Stimulated activated CD4-positive, alpha-beta T cell treated with anti-CD3 and anti-CD28 coated beads, Interleukin-2, amount 100 ng/mL, for 48 hours (primary cell): ENCODE data around the gene ACOT2.
"Not testable (repeated sequence)": the region's sequence is repeated elsewhere in the genome, so short reads cannot be mapped to it uniquely, and the experiment has no call there.

ENCODE experiments used
- DNase-seq, 2 donors: peaks; one replicate each; pipeline ENCODE4 v3.0.0-alpha.2; 2020

The ACOT2 gene, protein sequence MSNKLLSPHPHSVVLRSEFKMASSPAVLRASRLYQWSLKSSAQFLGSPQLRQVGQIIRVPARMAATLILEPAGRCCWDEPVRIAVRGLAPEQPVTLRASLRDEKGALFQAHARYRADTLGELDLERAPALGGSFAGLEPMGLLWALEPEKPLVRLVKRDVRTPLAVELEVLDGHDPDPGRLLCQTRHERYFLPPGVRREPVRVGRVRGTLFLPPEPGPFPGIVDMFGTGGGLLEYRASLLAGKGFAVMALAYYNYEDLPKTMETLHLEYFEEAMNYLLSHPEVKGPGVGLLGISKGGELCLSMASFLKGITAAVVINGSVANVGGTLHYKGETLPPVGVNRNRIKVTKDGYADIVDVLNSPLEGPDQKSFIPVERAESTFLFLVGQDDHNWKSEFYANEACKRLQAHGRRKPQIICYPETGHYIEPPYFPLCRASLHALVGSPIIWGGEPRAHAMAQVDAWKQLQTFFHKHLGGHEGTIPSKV

DNA sequence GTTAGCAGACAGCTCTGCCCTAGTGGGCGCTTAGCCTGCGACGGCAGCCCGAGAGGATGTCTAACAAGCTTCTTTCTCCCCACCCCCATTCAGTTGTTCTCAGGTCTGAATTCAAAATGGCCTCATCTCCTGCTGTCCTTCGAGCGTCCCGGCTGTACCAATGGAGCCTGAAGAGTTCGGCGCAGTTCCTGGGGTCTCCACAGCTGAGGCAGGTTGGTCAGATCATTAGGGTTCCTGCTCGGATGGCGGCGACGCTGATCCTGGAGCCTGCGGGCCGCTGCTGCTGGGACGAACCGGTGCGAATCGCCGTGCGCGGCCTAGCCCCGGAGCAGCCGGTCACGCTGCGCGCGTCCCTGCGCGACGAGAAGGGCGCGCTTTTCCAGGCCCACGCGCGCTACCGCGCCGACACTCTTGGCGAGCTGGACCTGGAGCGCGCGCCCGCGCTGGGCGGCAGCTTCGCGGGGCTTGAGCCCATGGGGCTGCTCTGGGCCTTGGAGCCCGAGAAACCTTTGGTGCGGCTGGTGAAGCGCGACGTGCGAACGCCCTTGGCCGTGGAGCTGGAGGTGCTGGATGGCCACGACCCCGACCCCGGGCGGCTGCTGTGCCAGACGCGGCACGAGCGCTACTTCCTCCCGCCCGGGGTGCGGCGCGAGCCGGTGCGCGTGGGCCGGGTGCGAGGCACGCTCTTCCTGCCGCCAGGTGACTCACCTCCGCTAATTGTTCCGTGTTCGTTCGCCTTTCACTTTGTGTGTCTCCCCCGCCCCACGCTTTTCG is at the start of gene ACOT2:
Gene ACOT2 (plus strand): TSS at position 29 of the 774 bp plus-strand sequence. CDS start 28 bp downstream, at position 57.
- peak; percentile 69 to 75 for DNase-seq

DNA sequence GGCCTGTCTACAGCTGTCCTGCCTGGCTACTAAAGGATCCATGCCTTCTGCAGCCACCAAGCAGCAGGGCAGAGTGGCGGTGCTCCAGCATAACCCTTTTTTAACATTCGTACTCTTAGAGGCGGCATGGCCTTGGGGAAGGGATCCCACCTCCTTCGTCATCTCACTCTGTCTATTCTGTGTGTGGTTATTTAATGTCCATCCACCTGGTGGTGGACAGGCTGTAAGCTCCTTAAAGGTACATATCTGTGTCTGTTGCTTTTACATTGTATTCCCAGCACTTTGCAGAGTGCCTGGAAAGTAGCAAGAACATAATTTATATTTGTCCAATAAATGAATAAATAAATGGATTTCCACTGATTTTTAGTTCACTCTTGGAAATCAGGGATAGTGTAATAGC is 47.8 kb upstream of the ACOT2 start:
- no peak for DNase-seq

DNA sequence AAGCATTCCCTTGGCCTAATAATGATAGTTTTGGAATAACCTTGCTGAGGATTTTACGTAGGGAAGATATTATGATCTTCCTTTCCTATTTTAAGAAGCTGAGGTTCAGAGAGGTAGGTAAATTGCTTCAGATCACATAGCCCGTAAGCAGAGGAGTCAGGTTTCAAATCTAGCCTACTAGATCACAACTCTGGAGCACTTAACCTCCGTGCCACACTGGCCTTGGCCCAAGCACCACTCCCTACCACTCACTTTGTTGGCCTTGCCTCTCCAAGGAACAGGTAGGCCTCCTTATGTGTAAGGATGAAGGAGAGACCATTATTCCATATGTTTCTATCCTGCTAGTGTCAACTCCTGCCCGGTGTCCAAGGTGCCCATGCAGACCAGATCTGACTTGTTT is 44.5 kb upstream of the ACOT2 start:
- no peak for DNase-seq

DNA sequence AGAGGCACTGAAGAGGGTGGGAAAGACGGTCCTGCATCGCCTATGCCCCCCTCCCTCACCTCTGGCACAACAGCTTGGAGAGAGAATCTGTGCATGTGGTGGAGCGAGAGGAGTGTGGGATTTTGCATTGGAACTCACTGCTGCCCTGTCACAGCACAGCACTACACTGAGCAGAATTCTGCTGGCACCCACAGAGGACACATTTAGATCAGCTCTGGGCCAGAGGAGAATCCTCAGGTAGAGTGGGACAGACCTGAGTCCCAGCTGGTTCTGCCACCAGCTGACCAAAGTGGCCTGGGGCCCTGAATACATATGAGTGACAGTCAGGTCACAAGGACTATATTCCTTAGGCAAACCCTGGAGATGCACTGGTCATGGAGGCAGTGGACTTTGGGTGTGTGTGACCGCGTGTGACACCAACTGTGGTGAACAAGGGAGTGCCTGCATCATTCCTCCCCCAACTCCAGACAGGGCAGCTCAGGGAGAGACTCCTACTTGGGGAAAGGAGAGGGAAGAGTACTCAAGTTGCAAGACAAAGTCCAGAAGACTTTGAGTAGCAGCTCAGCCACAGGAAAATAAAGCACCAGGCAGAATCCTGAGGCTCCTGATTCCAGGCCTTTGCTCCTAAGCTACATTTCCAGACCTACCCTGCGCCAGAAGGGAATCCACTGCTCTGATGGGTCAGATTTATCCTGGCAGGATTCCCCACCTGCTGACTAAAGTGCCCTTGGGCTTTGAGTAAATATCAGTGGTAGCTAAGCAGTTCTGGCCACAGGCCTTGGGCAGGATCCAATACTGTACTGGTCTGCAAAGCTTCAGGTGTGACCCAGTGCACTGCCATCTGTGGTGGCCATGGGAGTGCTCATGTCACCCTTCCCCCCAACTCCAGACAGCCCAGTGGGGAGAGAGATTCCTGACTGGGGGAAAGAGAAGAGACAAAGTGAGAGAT is 42.7 kb upstream of the ACOT2 start:
- no peak for DNase-seq

DNA sequence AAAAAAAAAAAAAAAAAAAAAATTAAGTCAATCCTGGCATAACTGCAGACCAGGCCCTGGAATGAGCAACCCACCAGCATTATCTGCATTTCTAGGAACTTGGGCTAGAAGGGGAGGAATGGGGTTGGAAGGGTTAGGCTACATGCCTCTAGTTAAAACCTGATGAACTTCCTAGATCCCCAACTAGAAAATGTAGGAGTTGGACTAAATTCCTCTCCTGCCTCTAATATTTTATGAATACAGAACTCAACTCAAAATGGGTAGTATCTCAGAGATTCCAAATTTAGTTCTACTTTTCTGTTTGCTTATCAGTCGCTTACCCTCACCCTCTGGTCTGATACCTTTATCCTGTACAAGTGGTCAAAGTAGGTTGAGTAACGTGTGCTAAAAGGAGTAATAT is 39.7 kb upstream of the ACOT2 start:
- not testable (repeated sequence) for DNase-seq

DNA sequence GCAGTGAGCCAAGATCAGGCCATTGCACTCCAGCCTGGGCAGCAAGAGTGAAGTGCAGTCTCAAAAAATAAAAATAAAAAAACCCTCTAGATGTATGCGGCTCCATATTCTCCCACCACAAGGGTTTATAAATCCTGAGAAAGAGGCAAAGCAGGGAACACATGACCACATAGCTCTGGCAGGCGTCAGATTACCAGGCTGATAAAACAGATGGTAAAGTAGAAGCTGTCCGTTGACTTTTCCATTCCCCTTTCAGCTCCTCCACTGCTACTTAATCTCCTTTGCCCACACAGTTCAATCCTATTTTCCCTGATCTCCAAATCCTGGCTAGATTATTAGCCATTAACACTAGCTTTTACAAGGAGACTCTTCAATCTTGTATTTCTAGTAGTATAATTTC is 37.0 kb upstream of the ACOT2 start:
- DNase-seq: not testable (repeated sequence)

DNA sequence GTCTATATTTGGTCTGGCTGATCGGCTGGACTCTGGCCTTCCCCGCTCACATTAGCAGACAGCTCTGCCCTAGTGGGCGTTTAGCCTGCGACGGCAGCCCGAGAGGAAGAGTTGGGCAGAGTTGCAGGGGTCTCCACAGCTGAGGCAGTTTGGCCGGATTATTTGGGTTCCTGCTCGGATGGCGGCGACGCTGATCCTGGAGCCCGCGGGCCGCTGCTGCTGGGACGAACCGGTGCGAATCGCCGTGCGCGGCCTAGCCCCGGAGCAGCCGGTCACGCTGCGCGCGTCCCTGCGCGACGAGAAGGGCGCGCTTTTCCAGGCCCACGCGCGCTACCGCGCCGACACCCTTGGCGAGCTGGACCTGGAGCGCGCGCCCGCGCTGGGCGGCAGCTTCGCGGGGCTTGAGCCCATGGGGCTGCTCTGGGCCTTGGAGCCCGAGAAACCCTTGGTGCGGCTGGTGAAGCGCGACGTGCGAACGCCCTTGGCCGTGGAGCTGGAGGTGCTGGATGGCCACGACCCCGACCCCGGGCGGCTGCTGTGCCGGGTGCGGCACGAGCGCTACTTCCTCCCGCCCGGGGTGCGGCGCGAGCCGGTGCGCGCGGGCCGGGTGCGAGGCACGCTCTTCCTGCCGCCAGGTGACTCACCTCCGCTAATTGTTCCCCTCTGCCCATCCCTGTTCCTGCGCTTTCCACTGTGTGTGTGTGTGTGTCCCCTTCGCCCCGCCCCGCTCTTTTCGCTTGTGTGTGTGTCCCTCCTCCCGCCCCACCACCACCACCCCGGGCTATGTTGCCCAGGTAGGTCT is 31.6 kb upstream of the ACOT2 start:
- DNase-seq: peak in 1 of 2 donors; percentile 12

DNA sequence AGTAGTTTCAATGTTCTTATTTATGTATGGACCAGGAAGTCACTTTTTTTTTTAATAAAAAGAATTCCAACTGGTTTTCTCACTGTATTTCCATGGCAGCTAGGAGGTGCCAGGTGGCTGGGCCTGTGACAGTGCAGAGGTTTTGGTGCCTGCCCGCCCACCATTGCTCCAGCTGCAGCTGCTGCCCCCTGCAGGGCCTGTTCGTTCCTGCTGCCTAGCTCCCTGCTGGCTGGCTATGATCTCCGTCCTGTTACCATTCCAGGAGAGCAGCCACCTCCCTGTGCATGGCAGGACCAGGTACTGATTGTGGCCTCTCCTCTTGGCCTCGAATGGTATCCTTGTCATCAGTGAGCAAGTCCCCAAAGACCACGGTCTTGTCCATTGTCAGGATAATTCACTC is 30.0 kb upstream of the ACOT2 start:
- DNase-seq: peak; percentile 18 to 44

DNA sequence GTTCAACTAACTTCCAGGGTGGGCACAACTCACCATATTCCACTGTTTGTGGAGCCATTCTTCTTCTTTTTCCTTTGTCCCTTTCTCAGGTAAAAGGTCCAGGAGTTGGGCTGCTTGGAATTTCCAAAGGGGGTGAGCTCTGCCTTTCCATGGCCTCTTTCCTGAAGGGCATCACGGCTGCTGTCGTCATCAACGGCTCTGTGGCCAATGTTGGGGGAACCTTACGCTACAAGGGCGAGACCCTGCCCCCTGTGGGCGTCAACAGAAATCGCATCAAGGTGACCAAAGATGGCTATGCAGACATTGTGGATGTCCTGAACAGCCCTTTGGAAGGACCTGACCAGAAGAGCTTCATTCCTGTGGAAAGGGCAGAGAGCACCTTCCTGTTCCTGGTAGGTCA is 26.1 kb upstream of the ACOT2 start:
- not testable (repeated sequence) for DNase-seq

DNA sequence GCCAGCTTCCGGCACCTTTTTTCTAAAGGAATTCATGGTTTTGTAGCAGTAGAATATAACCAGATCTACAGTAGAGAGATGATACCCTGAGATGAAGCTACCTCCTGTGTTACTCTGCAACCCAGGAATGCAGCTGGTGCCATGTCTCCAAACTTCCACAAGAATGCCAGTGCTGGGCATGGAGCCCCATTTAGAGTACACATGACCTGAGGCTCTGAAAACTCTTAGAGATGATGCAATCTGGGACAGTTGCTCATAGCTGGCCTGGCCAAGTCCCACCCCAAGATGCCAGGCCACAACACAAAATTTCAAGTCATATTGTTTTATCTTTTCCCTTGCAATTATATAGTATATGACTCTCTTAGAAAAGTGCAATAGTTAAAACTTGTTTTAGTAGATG is 23.7 kb upstream of the ACOT2 start:
- not testable (repeated sequence) for DNase-seq

DNA sequence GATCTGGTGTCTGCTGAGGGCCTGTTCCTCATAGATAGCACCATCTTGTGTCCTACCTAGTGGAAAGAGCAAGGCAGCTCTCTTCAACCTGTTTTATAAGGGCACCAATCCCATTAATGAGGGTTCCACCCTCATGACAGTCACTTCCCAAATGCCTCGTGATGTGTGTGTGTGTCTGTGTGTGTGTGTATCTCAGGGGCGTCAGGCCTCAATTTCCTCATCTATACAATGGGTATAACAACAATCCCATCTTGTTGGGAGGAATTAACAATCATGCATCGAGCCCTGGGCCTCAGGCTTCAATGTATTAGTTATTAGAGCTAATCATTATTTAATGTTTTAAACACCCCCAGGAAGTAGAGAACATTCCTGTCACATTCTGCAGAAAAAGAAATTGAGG is 19.9 kb upstream of the ACOT2 start:
- not testable (repeated sequence) for DNase-seq

DNA sequence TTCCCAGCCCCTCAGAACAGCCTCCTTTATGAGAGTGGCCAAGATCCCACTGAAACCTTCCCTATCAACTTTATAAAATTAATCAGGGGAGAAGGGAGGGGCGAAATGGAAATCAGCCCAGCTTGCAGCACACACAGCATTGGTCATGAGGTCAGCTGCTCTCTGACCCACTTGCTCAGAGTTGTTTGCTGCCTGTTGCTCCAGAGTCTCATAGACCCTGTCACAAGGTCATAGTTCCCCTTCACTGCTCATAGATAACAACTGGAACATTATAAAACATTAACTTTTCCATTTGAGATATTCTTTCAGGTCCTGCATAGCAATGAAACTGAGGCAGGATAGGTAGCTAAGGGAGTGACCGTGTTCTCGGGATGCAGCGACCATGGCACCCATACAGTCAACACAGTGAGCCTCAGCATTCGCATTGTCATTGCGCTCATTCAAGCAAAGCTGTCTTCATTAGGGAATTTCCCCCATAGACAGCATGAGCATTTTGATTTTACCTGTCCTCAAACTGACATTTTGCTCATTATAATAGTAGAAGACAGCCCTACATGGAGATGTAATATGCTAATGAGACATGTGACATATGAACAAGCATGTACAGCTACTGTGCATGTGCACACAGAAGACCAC is 19.0 kb upstream of the ACOT2 start:
- DNase-seq: not testable (repeated sequence)

DNA sequence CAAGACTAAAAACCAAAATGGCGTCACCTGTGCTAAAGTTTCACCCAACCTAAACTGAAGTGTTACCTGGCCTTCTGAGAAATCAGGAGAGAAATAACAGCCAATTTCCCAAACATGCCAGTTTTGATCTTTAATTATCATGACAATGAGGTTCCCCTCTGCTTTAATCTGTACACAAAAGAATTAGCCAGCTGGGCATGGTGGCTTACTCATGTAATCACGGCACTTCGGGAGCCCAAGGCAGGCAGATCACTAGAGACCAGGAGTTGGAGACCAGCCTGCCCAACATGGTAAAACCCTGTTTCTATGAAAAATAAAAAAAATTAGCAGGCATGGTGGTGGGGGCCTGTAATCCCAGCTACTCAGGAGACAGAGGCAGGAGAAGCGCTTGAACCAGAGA is 15.2 kb upstream of the ACOT2 start:
- no peak for DNase-seq

DNA sequence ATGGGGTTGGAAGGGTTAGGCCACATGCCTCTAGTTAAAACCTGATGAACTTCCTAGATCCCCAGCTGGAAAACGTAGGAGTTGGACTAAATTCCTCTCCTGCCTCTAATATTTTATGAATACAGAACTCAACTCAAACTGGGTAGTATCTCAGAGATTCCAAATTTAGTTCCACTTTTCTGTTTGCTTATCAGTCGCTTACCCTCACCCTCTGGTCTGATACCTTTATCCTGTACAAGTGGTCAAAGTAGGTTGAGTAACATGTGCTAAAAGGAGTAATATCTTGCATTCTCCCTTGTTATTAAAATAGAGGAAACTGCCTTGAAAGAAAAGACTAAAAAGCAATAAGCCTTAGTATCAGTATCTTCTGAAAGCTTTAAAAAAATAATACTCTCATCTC is 11.8 kb upstream of the ACOT2 start:
- DNase-seq: not testable (repeated sequence)

DNA sequence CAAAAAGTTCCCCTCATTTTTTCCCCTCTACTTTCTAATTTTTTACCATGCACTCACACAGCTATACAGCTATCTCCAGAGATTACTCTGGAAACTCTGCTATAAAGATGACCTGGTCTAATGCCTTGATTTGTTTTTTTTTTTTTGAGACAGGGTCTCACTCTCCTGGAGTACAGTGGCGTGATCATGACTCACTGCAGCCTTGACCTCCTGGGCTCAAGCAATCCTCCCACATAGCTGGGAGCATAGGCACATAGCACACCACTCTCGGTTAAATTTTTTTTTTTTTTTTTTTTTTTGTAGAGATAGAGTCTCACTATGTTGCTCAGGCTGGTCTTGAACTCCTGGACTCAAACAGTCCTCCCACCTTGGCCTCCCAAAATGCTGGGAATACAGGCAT is 10.8 kb upstream of the ACOT2 start:
- DNase-seq: not testable (repeated sequence)

DNA sequence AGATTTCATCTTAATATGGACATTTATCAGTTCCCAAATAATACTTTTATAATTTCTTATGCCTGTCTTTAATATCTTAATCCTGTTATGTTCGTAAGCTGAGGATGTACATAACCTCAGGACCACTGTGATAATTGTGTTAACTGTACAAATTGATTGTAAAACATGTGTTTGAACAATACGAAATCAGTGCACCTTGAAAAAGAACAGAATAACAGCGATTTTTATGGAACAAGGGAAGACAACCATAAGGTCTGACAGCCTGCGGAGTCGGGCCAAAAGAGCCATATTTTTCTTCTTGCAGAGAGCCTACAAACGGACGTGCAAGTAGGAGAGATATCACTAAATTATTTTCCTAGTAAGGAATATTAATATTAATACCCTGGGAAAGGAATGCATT is 6.8 kb upstream of the ACOT2 start:
- DNase-seq: not testable (repeated sequence)

DNA sequence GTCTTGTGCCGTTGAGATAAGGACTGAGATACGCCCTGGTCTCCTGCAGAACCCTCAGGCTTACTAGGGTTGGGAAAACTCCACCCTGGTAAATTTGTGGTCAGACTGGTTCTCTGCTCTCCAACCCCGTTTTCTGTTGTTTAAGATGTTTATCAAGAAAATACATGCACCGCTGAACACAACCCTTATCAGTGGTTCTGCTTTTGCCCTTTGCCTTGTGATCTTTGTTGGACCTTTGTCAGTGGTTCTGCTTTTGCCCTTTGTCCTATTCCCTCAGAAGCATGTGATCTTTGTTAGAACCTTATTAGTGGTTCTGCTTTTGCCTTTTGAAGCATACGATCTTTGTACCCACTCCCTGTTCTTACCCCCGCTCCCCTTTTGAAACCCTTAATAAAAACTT is 6.3 kb upstream of the ACOT2 start:
- not testable (repeated sequence) for DNase-seq

DNA sequence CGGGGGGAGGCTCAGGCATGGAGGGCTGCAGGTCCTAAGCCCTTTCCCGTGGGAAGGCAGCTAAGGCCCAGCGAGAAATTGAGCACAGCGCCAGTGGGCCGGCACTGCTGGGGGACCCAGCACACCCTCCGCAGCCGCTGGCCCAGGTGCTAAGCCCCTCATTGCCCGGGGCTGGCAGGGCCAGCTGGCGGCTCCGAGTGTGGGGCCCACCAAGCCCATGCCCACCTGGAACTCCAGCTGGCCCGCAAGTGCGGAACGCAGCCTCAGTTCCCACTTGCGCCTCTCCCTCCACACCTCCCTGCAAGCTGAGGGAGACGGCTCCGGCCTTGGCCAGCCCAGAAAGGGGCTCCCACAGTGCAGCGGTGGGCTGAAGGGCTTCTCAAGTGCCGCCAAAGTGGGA is 2.6 kb upstream of the ACOT2 start:
- not testable (repeated sequence) for DNase-seq

DNA sequence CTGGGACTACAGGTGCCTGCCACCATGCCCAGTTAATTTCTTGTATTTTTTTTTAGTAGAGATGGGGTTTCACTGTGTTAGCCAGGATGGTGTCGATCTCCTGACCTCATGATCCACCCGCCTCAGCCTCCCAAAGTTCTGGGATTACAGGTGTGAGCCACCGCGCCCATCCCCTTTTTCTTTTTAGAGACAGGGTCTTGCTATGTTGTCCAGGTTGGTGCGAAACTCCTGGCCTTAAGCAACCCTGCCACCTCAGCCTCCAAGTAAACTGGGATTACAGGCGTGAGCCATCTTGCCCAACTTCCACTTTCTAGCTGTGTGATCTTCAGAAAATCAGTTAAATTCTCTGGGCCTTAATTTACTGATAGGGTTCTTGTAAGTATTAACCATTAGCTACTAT is 2.1 kb upstream of the ACOT2 start:
- DNase-seq: not testable (repeated sequence)

DNA sequence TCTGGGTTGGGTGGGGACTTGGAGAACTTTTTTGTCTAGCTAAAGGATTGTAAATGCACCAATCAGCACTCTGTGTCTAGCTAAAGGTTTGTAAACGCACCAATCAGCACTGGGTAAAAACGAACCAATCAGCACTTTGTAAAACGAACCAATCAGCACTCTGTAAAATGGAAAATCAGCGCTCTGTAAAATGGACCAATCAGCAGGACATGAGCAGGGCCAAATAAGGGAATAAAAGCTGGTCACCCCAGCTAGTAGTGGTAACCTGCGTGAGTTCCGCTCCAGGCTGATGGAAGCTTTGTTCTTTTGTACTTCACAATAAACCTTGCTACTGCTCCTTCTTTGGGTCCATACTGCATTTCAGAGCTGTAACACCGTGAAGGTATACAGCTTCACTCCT is 1.7 kb upstream of the ACOT2 start:
- DNase-seq: no peak
